ENCODE results near the gene ZNF74. TPM values are rescaled to one million over a fixed set of nuclear protein-coding genes. Genes with fewer than 3 reads are reported as not detected.

Gene ZNF74
- total RNA-seq, 1 donor from 2014 or later = 9.6 TPM

- DNase-seq (ENCODE audit: extremely low read depth, low read depth, low spot score) = no peak
Measured at GRCh38 chr22:20430720-20431510, 37.0 kb downstream of the ZNF74 start.

DNA sequence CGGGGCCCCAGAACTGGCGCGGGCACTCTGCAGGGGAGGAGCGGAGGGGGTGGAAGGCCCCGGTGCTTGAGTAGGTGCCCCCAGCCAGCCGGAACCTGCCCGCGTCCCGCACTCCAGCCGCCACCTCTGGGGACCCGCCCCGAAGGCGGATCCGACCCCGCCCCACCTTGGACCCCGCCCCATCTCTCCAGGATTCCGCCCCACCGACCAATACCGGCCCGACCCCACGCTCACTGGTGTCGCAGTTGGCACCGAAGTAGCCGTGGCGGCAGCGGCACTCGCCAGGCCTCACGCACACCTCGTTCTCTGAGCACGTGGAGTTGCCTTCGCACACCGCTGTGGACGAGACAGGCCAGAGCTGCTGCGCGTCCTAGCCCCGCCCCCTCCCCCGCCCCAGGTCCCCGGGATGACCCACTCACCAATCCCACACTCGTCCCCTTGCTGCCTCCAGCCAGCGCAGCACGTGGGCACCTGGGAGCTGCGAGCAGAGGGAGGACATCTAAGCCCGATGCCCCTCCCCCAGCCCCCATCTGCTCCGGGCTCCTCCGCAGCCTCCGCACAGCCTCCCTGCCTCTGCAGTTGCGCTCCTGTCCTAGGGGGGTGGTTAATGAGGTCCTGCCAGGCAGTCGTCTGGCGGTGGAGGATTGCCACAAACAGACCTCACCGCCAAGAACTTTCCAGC lies 37.7 kb downstream of the ZNF74 start:
- DNase-seq (ENCODE audit: extremely low read depth, low read depth, low spot score) = no peak

GRCh38 chr22:20432244-20432686 lies 38.3 kb downstream of the ZNF74 start:
- DNase-seq (ENCODE audit: extremely low read depth, low read depth, low spot score) = no peak

DNA sequence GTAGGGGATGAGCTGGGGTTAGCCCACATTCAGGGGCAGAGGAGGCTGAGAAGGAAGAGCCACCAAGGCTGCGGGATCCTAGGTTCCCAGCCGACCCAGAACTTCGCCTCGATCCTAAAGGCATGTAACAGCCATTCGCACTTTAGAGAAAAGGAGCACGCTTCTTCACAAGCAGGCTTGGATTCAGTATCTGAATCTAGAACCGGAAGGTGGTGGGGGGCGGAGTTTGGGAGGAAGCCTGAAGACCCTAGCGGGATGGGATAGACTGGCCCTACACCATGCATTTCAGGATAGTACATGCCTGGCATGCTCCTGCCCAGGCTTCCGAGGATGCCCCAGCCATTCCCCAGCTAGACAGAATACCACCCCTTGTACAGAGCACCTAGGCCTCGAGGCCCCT lies 39.2 kb downstream of the ZNF74 start:
- DNase-seq (ENCODE audit: extremely low read depth, low read depth, low spot score) = no peak

GRCh38 chr22:20433686-20434241 lies 39.8 kb downstream of the ZNF74 start:
- DNase-seq (ENCODE audit: extremely low read depth, low read depth, low spot score) = no peak

GRCh38 chr22:20434264-20434751 lies 40.4 kb downstream of the ZNF74 start:
- DNase-seq (ENCODE audit: extremely low read depth, low read depth, low spot score) = no peak

DNA sequence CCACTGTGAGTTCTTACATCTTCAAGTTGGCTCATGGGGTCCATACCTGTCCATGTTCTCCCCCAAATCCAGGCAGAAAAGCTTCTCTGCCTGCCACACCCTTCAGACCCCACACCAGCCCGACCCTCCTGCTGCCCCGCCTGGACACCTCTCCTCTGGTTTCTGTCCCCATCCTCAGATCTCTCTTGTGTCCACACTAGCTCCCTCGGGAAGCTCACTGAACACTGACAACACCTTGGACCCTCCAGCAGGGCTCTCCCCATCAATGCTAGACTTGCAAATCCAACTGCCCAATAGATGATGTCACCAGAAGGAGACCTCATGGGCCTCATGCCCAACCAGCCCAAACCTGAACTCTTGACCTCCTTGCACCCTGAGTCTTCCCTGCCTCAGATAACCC lies 40.8 kb downstream of the ZNF74 start:
- DNase-seq (ENCODE audit: extremely low read depth, low read depth, low spot score) = no peak

- DNase-seq (ENCODE audit: extremely low read depth, low read depth, low spot score) = no peak
Measured at GRCh38 chr22:20435436-20436306, 41.7 kb downstream of the ZNF74 start.

DNA sequence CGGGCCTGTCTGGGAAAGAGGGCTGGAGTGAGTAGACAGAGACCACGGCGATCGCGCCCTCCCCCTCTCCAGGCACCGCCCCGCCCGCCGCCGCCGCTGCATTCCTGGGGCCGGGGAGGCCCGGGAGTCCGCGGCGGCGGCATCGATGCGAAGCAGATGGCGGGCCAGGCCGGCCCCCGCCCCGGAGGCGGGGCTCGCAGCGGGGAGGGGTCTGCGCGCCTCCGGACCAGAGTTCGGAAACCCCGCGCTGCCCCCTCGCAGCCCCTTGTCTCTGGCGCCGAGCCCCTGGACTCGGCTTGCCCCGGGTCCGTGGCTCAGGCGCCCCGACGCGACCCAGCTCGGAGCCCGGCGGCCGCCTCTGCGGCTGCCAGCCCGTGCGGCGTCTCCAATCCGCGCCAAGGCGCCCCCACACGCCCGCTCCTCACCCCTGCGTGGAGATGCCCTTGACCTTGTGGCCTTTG lies 42.4 kb downstream of the ZNF74 start:
- no peak for DNase-seq (ENCODE audit: extremely low read depth, low read depth, low spot score)

DNA sequence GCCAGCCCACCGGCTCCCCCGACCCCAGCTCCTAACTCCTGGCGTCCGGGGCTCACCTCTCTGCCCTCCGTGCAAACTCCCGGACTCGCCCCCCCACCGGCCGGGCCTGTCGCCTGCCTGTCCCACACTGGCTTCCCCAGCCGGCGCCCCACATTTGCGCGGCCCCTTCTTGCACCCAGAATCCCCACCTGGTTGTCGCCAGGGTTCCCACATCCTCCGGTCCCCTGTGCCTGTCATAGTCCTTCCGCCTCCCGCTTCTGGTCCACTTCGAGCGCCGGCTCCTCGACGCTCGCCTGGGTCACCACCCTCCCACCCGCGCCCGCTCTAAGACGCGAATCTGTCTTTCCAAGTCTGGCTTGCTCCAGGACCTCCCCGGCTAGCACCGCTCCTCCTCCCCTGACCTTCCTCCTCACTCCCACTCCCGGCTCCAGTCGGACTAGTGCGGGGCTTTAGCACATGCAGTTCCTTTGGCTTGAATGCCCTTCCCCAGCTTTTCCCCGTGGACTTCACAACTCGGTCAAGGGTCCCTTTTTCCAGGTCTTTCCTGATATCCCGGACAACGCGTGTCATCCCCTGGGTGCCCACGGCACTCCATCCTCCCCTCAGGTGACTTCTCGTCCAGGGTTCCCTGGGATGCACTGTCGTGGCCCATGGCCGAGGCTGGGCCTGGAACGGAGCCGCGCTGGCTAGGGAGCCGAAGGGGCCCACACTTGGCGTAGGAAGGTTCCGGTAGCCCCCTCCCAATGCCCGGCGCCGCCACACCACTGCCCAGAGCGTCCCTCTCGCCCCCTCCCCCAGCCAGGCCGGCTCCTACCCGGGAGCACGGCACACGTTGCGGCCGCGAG lies 43.0 kb downstream of the ZNF74 start:
- DNase-seq (ENCODE audit: extremely low read depth, low read depth, low spot score) = no peak

DNA sequence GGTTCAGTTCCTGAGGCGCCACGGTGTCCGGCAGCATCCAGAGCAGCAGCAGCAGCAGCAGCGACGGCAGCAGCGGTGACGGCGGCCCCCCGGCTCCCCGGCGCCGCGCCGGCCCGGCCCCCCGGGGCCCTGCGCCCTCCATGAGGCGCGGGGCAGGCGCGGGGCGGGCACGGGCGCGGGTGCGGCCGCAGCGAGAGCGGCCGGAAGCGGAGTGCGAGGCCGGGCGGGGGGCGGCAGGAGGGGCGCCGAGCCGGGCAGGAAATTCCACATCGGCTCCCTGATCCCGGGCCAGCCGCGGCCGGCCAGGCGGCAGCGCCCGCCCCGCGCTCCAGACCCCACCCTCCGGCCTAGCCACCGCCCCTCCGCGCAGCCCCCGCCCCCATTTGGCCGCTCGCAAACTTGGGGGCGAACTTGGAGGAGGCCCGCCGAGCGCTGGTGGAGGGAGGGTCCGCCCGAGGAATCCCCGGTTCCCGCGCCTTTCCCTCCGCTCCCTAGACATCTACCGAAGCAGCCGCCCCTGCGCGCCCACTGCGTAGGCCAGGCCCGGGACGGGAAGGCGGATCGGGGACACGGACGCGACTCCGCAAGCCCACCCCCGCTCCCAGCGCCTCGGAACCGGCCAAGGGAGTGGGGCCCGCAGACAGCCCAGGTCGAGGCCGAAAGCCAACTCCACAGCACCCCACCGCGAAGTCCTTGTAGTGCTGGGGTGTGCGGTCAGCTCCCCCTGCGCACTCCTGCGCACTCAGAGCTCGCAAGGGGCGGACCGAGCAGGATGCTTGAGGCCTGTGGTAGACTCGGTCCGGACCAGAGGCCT lies 43.9 kb downstream of the ZNF74 start, which contains the start of gene SCARF2:
TSS of gene SCARF2 (minus strand) at position 213 of the 814 bp plus-strand sequence. CDS start at position 142, 71 bp downstream.
- no peak for DNase-seq (ENCODE audit: extremely low read depth, low read depth, low spot score)

GRCh38 chr22:20438427-20438677 lies 44.4 kb downstream of the ZNF74 start:
- DNase-seq (ENCODE audit: extremely low read depth, low read depth, low spot score) = no peak

DNA sequence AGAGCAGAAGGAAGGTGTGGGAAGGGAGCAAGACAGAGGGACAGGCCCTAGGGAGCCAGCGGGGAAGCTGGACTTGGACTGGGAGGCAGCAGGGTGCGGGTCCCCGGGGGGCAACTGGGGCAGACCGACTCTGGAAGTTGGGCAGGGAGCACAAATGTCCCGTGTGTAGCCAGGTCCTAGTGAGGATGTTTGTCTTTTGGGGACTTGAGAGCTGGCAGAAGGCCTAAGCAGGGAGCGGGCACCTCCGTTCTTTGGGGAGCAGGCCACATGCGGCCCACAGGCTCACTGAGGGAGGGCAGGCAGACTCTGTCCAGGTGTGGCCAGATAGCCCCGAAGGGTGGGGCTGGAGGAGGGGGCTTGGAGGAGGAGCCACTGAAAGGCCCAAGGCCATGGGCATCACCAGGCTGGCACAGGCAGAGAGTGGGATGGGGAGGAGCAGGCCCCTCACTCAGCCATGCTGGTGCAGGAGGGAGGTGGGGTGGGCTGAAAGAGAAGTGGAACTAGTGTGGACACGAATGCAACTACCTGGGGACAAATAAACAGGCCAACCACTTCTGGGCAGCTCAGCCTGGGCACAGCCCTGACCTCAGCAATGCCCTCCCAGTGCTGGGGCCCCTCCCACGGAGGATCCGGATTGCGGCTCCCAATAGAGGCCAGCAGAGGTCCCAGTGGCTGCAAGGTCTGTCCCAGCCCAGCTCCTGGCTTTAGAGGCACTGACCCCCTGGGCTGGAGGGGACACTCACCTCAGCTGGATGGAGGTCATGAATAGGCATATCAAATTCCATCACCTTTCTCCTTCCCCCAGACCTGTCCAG lies 44.9 kb downstream of the ZNF74 start:
- no peak for DNase-seq (ENCODE audit: extremely low read depth, low read depth, low spot score)

DNA sequence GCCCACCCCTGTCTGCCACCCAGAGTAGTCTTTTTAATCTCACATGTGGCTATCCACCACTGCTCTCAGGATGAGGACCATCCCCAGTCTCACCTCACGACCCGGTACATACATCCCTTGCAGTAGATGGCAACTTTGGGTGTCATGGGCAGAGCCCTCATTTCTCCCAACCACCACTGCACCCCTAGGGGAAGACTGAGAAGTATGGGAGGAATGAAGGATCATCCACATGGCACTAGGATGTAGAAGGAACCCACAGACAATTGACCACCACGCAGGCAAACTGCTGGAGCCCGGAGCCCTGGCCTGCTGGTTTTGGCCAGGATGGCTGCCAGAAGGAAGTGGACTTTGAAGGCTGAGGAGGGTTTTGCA lies 45.6 kb downstream of the ZNF74 start:
- no peak for DNase-seq (ENCODE audit: extremely low read depth, low read depth, low spot score)

DNA sequence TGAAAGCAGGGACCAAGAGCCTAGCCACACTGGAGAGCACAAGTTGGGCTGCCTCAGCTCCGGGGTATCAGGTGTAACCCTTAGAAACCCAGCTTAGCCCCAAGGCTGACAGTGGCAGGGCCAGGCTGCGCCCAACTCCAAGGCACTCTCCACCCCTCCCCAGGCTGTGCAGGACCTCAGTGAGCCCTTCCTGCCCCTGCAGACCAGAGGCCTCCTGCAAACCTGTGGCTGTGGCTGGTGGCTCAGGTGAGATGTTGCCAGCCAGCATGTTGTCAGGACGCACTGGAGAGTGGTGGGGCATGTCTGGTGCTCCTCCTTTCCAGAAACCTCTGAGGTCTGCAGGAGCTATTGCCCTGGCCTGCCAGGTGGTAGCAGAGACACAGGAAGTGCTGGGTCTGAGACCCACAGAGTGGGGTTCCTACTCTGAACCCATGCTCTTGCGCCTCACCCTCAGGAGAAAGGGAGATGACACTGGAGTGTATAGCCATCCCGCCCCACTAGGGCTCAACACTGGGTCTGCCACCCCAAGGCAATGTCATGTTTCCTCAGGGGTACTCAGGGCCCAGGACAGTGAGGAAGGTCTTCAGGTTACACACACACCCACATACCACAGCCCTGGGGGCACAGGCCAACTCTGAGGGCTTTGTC lies 46.1 kb downstream of the ZNF74 start:
- no peak for DNase-seq (ENCODE audit: extremely low read depth, low read depth, low spot score)

DNA sequence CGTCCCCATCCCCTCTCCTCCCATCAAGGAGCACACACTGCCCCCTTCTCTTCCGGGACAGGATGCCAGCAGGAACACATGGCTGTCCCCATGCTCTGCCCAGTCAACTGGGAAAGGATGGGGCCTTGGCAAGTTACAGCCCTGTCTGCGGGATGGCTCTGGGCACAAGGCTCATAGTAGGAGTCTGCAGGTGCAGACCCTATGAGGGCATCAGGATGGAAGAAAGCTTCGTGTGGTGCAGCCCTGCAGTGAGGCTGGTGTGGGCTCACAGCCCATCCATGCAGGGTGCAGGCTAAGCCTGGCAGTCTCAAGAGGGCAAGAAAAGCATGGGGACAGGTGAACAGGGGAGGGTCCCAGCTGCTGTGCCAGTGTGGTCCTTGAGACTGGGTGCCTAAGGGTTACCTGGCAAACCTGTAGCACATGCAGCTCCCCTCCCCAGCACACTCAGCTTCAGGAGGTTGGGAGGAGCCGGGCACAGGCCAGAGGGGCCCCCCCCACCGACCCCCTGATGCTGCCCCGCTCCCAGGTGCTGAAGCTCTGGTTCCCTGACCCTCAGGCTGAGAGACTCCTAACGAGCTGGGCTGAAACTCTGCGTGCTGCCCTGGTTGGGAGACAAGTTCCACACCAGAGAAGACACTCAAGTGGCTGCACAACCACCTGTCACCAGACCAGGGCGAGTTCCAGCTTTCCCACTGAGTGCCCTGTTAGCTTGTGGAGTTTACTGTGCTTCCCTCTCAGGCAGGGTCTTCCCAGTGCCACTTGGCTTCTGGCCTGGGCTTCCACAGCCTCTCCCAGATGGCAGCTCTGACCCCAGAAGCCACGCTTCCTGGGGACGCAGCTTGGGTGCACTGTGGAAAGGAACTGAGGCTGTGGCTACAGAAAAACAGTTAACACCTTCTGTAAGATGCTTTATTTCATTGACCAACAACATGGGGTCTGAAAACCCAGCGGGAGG lies 47.0 kb downstream of the ZNF74 start:
- no peak for DNase-seq (ENCODE audit: extremely low read depth, low read depth, low spot score)
